GM18868 (cell line): ENCODE data around the gene ATG4A.

Experiments
- ATAC-seq: cut with Tn5 transposase; IDR thresholded peaks from one replicate; pipeline ENCODE4 v1.9.1; 2021; ENCODE audit warnings: mild to moderate bottlenecking, moderate library complexity; ENCODE audit not compliant: unreplicated experiment

The ATG4A gene

GRCh38 chrX:108122748-108123147 is 31.2 kb downstream of the ATG4A start:
- no peak for ATAC-seq

- no peak for ATAC-seq
Observed at GRCh38 chrX:108123591-108124366, 32.2 kb downstream of the ATG4A start.

GRCh38 chrX:108126661-108127060 is 35.1 kb downstream of the ATG4A start:
- ATAC-seq, result no peak

GRCh38 chrX:108127152-108127551 is 35.6 kb downstream of the ATG4A start:
- no peak for ATAC-seq

DNA sequence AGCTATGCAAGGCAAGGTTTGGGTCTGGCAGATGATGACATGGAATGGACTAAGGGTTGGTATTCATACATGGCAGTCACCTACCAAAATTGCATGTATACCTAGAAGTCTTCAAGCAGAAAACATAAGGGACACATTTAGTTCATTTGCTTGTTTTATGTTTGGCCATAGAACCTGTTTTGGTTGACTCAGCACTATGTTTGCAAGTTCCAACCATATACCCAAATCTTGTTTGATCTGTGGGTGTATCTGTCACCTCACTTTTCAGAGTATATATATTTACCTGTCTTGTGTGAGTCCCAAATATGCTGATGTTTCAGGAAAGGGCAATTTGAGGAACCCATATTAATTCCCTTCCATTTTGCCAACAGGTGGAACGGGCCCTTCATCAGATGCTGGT is 39.3 kb downstream of the ATG4A start:
- ATAC-seq, result no peak

DNA sequence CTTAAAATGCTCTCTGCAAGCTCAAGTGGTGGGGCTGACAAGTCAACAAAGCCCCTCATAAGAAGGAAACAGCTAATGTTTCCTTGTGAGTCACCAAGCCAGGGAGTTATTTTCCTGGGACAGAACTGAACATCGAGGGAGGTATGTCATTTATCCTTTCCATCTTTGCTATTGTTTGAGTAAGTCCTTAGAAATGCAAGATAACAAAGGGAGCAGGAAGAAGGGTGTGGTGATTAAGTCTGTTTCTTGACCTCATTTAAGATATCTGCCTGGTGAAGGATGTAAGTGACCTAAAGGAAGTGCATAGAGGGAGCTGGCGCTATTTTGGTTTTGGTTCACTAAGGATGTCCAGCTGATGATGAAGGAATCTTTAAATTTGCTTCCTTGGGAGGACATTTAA is 39.9 kb downstream of the ATG4A start:
- no peak for ATAC-seq

DNA sequence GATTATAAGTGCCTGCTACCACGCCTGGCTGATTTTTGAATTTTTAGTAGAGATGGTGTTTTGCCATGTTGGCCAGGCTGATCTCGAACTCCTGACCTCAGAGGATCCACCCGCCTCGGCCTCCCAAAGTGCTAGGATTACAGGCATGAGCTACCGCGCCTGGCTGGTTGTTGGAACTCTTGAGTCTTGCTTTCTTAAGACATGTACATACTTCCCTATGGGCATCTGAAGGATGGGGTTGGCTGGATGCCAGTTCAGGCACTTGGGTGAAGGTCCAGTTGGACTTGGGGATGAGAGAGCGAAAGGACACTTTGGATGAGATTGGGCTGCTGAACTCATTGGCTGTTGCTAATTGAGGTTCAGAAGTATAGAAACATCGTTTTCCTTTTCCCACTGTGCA is 40.5 kb downstream of the ATG4A start:
- no peak for ATAC-seq

DNA sequence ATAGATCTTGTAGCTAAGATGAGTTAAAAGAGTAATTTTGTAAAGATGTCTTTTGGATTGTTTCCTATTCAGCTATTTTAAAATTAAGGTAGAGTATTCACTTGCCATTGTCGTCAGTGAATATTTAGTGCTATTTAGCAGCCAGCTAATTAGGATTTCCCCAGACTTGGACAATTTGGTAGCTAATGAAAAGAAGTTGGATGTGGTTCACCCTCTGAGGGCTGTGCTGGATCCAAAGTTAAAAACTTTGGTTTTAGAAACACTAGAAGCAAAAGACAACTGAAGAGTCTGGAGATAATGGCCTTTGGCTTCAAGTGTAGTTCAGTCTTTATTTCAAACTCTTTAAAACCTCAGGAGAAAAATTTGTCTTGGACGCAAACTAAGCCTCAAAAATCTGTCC is 41.3 kb downstream of the ATG4A start:
- no peak for ATAC-seq

DNA sequence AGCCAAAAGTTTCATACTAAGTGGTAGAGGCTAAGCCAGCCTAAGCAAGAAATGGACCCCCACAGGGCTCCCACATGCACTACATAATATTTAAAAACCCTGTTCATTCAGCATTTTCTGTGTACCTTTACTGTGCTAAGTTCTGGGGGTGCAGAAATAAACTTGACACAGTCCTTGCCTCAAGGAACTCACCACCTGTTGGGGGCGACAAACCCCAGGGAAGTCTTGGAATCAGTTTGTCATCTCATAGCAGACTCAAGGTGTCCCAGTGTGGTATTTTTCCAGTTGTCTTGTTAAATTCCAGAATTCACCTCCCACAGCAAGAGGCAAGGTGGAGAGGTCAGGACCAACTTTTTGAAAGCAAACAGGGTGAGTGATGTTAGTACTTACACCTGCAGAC is 43.1 kb downstream of the ATG4A start:
- no peak for ATAC-seq

- ATAC-seq, result no peak
Observed at GRCh38 chrX:108138814-108139702, 47.5 kb downstream of the ATG4A start.

DNA sequence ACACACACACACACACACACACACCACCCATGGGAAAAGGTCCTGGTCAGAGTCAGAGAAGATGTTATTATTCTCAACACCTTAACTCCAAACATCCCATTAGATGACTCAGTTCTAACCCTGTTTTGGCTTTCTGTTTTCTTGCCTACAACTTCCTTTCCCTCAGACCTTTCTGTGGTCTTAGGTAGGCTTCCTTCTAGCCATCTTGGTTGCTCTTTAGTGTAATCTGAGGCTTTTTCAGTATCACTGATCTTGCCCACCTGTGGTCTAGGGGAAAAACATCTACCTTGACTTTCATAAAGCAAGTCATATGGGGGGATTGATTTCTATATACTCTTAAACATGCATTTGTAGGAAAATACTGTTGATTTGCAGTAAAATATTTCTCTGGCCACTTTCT is 56.9 kb downstream of the ATG4A start:
- peak; percentile 97 for ATAC-seq

DNA sequence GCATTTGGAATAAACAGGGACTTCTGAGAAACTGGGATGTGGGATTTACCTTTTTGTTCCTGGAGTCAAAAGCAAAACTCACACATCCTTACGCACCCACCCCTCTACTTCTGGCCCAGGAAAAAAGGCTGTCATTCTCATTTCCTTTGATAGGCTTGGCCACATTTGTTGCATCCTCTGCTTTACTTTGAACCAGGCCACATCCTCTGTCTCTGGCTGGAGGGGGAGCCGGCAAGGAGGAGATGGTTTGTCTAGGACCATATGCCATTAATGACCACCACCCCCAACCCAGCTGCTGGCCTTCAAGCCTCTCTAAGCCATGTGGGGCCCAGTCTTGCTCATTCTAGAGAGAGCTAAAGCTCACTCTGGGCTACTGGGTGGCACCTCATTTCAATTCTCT is 64.5 kb downstream of the ATG4A start:
- ATAC-seq, result no peak

- no peak for ATAC-seq
Observed at GRCh38 chrX:108156934-108157466, 65.4 kb downstream of the ATG4A start.

DNA sequence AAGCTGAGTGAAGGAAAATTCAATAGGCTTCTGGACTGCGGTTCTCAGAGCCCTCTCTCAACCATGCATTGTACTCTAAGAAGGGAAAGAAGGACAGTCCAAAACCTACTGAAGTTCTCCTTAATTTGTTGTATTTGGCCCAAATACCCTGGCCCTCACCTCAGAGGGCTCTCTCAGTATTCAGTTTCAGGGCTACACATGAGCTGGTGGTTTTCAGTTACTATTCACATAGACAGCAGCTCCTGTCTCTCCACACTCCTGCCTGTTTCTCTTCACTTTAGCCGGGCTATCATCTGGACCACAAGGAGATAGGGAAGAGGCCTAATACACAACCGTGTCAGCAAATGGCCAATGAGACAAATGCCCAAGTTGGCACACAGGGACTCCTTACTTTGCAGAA is 66.0 kb downstream of the ATG4A start:
- ATAC-seq, result no peak

DNA sequence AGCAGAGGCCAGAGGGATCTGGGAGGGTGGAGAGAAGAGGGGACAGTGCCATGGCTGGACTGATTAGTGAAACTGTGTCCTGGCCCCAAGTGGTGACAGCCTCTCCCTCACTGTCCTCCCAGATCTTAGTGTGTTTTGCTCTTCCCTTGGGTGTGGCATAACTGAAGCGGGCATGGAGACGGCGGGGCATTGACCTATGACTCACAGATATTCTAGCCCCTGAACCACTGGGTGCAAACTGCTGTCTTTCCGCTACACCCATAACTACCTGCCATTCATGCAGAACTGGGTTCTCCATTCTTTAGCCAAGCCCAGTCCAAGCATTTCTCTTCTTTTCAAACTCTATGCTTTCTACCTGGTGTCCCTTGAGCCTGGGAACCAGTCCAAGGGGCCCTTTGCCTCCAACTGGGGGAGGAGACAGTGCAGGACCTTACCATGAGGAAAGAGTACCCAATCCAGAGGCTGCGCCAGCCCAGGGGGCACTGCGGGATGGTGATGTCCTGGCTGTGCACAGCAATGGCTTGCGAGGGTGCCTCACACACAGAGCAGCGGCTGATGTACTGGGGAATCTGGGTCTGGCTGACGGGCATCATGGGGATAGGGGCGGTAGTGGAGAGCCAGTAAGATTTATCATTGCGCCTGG is 67.6 kb downstream of the ATG4A start:
- ATAC-seq, result no peak

DNA sequence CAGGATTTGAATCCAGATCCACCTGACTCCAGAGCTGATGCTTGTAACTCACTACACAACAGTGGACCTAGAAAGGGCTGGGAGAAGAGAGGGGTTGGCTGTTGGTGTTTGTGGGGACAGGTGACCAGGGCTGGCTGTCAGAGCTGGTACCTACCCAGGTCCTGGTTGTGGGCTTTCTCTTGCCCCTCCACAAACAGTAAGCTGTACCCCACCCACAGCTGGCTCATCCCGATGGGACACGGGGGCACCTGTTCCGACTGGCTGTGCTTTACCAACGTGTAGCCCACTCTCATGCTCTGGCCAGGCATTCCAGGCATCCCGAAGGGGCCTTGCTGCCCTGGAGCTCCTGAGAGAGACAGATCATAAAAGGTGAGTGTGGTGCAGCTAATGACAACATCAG is 68.7 kb downstream of the ATG4A start:
- ATAC-seq, result no peak

GRCh38 chrX:108162265-108162664 is 70.7 kb downstream of the ATG4A start:
- ATAC-seq, result no peak

GRCh38 chrX:108163333-108164082 is 71.9 kb downstream of the ATG4A start:
- ATAC-seq, result no peak

- ATAC-seq, result no peak
Observed at GRCh38 chrX:108165383-108166111, 74.0 kb downstream of the ATG4A start.
